GM10266 (cell line): Measurements from ENCODE around the gene PCSK6.

ENCODE experiments used
- DNase-seq: peaks from one replicate; pipeline ENCODE4 v3.0.0; 2012; ENCODE audit errors: extremely low spot score
- CTCF ChIP-seq: IDR thresholded peaks from 2 replicates; pipeline ENCODE4 v1.5.1; 2012; ENCODE audit warnings: mild to moderate bottlenecking, low read depth; ENCODE audit not compliant: control insufficient read depth, insufficient read depth; ENCODE audit errors: missing control alignments

The PCSK6 gene

GRCh38 chr15:101504373-101504772 is 14.9 kb upstream of the PCSK6 start:
- DNase-seq: no peak
- no peak for TF ChIP-seq CTCF

- TF ChIP-seq CTCF: no peak
- no peak for DNase-seq
Observed at GRCh38 chr15:101503296-101503599, 13.7 kb upstream of the PCSK6 start.

- TF ChIP-seq CTCF: no peak
- no peak for DNase-seq
Observed at GRCh38 chr15:101502572-101503295, 13.2 kb upstream of the PCSK6 start.

- DNase-seq: peak; percentile 59
- TF ChIP-seq CTCF: peak; percentile 65
Observed at GRCh38 chr15:101501703-101502373, 12.3 kb upstream of the PCSK6 start.

GRCh38 chr15:101500865-101501551 is 11.5 kb upstream of the PCSK6 start:
- peak; percentile 6 for DNase-seq
- no peak for TF ChIP-seq CTCF

GRCh38 chr15:101499863-101500713 is 10.6 kb upstream of the PCSK6 start:
- DNase-seq: peak; percentile 26
- no peak for TF ChIP-seq CTCF
